NCI-H510A (cell line): ENCODE results near the gene SLC39A3.

Experiments
- DNase-seq: peaks from one replicate; lab custom pipeline; 2025; lab: John Stamatoyannopoulos, UW

SLC39A3 gene

DNA sequence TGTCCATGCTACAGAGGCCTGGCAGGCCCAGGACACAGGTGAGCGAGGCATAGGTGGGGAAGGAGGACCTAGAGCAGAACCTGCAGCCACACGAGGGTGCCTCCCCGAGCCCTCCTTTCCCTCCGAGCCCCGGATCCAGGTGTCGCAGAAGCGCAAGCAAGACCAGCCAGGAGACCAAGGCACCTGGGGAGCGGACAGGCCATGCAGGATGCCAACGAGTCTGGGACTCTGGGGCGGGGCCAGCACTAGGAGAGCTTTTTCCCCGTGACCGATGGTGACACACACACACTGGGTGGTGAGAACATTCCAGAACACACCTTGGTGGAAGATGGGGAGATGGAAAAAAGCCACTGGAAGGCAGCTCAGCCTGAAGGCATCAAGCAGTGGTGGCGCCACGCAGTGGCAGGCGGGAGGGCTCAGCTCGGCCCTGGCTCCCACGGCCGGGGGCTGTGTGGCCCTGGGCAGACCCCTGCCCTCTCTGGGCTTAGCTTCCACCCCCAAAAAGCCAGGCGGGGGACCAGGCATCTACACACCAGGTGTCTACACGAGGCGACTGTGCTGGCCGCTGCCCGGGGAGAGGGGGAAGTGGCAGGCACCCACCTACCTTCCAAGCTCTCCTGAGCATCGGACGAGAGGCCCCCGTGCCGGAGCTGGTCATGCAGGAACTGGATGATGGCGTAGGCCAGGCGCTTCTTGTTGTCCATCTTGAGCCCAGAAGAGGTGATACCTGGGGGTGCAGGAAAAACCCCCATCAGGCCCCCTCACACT lies 28.7 kb upstream of the SLC39A3 start:
- DNase-seq, result no peak

DNA sequence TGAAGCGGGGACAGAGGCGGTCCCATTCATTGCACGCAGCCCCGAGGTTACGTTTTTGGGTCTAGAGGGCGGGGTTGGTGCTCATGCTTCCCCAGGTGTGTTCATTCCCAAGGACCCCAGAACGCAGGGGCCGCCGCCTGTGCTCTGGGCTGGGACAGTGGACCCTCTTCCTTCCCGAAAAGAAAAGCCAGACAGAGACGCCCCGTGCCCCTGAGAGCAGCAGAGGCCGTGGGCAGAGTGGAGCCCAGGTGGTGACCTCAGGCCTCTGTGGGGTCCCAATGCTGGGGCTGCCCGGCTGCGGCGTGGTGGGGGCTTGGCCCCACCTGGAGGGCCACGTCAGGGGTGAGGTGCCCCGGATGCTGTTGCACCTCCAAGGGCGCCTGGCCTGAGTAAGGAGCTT lies 27.9 kb upstream of the SLC39A3 start:
- no peak for DNase-seq

DNA sequence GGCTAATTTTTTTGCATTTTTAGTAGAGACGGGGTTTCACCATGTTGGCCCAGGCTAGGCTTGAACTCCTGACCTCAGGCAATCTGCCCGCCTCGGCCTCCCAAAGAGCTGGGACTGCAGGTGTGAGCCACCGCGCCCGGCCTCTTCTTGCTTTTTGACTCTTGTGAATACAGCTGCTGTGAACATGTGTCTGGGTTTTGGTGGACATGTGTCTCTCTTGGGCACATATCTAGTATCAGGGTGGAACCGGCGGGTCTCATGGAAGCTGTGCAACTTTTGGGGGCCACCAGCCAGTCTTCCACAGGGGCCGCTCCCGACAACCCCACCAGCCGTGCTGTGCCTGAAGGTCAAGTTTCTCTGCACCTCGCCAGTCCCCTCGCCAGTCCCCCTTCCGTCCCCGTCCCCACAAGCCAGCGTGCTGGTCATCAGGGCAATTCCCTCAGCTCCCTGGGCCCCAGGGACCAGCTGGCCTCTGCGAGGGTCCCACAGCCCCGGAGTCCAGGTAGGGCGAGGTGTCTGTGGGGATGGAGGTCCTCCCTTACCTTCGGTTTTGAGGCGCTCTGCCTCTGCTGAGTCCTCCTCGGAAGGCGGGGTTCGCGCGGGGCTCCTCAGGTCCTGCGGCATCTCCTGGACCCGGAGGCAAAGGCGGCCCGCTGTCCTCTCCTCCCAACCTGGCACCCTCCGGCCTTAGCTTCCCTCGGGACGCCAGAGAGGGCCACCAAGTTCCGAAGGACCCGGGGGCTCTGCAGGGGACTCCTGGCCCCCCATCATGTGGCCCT lies 27.0 kb upstream of the SLC39A3 start:
- no peak for DNase-seq

DNA sequence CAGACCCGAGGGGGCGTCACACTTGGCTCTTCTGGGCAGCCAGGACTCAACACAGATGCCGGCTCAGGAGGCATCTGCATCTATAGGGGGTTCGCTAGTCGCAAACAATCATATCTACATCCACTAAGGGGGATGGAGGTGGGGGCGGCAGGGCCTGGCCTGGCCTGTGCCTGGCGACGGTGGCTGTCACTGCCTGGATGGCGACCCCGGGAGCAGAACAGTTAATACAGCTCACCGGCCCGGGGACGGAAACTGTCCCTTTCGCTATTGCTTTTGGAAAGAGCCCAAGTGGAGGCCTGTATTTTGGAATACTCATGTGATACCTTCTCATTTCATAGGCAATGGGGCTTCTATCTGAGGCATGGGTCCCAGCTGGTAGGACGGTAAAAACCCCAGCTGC lies 25.6 kb upstream of the SLC39A3 start:
- DNase-seq, result no peak

DNA sequence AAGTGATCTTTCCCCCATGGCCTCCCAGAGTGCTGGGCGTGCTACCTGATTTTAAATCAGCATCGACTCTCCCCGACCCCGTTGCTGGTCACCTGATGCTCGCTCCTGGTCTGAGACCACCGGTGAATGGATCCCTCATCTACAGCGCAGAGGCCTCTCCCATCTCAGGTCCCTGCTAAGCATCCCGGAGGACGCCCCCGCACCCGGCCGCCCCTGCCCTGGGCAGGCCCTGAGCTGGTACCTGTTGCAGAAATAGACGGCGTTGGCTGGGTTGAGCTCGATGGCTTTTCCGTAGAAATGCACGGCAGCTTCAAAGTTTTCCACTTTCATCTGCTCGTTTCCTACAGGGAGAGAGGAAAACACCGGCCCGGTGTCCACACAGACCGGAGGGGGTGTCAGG lies 25.1 kb upstream of the SLC39A3 start:
- no peak for DNase-seq

DNA sequence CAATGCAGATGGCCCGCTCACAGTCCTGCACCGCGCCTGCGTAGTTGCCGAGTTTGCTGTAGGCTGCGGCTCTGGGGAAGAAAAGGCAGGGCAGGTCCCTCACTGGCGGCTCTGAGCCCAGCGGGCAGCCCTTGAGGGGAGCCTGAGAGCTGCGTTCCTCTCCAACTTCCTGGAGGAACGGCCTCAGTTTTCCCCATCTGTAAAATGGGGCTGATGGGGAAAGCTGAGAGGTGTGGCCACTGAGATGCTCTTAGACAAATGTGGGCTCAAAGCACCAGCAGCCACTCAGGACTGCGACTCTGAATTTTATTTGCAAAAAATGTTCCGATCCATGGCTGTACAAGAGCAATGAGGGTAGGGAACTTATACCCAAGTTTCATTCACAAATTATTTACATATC lies 23.9 kb upstream of the SLC39A3 start:
- no peak for DNase-seq

DNA sequence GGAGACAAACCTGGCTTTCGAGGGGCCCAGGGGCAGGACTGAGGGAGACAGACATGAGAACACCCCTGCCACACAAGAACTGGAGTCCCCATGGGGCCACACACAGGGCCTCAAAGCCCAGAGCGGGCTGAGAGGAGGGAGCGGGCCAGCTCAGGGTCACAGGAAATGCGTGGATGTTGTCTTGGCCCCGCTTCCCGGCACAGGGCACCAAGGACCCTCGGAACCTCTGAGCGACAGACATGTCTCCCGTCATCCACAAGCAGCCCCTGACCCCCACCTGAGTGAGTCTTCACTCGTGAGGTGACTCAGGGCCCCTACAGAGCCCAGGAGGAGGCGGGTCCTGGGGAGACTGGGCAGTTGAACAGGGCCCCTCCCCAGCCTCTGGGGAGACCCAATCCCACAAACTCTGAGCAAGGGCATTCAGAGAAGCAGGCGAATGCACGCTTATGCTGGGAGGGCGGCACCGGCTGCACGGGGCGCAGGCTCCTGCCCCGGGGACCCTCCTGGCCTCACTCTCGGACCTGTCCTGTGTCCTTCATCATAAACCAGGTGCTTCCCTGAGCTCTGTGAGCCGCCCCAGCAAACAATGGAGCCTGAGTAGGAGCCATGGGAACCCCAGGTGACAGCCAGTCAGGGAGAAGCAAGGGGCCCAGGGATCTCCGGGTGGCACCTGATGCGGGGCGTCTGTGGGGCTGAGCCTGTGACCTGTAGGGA lies 23.1 kb upstream of the SLC39A3 start:
- no peak for DNase-seq

DNA sequence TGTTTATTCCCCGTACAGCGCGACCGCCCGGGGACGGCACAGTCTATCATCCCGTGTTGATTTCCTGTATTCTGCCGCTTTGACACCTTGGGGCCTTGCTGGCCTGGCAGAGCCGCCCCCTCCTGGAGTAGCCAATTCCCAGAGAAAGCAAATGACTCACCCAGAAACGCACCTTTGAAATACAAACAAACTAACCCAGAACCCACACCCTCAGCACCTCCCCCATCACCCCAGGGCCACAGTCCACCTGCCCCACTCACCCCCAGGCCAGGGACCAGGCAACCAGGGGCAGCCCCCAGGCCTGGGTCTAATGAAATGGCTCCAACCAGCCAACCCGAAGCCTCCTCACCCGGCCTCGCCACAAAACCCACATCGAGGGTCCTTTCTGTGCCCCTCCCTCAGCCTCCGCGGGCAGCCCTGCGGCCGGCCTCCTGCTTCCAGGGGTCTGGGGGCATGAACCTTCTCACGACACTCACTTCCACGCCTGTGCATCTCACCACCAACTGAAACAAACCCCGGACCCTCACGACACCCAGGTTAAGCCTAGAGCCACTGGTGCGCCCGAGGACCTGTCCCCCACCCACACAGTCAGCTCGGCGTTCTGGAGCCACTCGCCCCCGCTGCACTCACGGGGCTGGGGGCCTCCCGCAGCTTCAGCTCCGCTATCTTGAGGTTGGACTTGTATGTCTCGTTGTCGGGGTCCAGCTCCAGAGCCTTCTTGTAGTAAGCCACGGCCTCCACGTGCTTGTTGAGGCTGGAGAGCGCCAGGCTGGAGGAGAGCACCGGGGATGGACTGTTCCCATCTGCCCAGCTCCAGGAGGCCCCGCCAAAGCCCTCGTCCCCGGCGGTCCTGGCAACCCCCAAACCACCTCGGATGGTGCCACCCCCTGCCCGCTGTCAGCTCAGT lies 22.3 kb upstream of the SLC39A3 start:
- no peak for DNase-seq

DNA sequence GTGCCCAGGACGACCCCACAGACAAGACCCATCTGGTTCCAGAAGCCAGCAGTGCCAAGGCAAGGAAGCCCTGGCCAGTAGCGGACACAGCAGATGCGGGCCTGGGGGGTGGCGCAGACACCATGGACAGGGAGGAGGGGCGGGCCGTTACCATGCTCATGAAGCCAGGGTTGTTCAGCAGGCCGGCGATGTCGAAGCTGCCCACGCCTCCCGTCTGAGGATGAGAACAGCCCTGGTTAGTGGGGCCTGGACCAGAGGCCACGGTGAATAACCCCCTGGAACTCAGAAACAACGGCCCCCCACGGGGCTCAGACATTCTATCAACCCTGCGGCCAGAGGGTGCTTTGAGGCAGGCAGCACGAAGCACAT lies 21.5 kb upstream of the SLC39A3 start:
- DNase-seq, result no peak

DNA sequence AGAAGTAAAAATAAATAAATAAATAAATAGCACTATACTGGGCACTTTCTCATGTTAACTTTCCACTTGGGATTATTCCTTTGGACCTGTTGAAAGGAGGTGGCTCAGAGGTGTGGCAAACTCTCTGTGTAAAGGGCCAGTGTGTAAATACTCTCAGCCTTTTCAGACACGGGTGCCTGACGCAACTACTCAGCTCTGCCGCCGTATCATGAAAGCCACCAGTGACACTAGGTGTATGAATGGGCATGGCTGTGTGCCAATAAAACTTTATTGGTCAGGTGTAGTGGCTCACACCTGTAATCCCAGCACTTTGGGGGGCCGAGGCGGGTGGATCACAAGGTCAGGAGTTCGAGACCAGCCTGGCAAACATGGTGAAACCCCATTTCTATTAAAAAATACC lies 20.1 kb upstream of the SLC39A3 start:
- DNase-seq, result no peak

DNA sequence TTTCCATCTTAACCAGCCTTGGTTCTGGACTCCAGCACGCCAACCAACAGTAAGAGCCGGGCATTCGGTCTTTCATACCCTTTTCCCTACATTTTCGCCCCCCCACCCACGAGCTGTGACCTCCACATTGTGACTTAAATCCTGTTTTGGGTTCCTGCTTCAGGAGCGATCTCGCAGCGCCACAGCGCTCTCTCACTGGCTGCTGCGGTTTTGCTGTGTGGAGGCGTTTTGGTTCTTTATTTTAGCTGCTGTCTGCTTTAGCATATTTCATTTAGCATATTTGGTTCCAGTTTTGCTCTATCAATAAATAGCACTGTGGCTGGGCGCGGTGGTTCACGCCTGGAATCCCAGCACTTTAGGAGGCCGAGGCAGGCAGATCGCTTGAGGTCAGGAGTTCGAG lies 19.5 kb upstream of the SLC39A3 start:
- DNase-seq, result no peak

DNA sequence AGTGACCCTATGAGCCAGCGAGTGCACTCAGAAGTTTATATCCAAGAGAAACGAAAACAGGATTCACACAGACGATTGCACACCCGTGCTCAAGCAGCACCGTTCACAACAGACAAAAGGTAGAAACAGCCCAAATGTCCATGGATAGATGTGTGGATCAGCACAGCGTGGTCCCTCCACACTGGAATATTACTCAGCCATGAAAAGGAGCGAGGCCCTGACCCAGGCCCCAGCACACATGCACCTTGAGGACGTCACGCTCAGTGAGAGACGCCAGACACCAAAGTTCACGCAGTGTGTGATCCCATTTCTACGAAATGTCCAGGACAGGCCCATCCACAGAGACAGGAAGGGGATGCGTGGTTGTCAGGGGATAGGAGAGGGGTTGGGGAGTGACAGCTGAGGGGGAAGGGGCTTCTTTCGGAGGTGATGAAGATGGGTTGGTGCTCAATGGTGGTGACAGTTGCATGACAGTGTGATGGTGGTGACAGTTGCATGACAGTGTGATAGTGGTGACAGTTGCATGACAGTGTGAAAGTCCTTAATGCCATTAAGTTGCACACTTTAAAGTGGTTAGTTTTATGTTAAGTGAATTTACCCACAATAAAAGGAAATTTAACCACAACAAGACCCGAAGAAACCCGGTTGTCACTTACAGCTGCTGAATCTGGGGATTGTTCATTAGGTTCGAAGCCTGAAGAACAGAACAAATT lies 18.9 kb upstream of the SLC39A3 start:
- DNase-seq, result no peak

DNA sequence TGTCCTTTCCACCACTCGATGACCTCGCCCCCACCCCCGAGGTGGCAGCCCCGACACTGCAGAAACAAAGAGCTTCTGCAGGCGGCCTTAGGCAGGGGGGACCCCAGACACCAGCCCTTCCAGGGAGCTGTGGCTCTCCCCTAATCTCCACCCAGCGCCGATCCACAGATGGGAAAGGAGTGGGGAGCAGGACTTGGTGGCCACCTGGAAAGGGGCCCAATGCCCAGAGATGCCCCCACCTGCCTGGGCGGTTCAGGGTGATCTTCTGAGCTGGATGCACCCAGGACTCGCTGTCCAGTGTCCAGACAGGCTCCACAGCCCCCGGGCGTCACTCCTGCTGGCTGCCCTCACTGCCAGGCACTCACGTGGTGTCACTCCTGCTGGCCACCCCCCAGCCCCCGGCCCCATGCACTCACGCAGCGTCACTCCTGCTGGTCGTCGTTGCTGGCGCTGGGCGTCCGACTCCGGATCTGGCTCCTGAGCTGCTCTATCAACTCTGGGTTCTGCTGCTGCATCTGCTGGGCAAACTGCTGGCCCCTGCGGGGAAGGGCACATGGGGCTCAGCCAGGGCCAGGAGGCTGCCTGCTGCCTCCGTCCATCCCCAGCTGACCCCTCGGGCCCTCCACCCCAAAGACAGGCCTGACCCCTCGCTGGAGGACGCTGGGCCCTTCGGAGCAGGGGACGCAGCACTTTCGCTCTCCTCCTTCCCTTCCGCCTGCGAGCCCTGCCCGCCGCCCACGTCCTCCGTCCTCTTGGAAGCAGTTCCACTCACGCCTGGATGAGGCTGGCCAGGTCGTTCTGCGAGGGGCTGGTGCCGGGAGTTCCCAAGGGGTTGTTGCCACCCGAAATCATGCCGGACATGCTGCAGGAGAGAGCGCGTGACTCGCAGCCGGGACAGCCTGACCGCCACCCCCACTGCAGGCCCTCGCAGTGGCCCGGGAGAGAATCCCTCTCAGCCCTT lies 17.4 kb upstream of the SLC39A3 start:
- no peak for DNase-seq

DNA sequence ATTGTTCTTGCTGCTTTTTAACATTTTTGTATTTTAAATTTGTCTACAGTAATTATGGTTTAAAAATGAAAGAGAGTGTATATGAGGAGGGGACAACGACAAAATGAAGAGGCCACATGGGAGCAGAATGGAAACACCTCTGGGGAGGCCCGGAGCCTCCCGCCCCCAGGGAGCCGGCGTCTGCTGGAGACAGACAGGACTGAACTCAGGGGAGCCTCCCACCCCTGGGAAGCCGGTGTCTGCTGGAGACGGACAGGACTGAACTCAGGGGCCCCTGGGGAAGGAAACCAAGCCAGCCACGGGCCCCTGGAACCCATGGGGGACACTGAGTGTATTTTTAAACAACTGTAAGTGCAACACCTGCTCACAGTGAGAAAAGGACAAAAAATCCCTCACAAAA lies 16.7 kb upstream of the SLC39A3 start:
- DNase-seq, result no peak

DNA sequence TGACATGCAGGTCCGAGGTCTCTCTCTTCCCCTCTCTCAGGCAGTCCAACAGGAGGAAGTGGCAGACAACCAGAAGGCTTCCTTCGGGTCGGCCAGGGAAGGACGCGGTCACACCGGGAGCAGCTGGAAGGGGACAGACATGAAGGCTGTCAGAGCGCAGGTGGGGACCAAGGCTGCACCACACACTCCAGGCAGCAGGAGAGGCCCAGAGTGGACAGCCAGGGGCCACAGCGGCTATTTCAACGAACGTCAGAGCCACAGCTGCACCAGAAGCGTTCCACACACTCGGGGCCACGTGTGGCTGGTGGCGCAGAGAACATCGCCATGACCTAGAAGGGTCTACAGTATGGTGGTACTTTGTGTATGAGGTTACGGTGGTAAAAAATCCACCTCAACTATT lies 16.0 kb upstream of the SLC39A3 start:
- DNase-seq, result no peak

DNA sequence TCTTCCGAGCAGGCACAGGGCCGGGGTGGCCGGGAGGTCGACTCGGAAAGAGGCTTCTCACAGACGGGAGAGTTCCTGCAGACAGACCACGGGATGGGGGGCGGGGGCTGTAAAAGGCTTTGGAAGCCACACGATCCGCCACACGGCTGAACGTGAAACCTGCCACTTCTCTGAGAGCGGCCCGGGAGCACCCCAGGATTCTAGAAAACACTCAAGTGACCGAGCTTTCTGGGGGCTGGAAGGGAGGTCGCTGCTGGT lies 15.6 kb upstream of the SLC39A3 start:
- DNase-seq, result no peak

DNA sequence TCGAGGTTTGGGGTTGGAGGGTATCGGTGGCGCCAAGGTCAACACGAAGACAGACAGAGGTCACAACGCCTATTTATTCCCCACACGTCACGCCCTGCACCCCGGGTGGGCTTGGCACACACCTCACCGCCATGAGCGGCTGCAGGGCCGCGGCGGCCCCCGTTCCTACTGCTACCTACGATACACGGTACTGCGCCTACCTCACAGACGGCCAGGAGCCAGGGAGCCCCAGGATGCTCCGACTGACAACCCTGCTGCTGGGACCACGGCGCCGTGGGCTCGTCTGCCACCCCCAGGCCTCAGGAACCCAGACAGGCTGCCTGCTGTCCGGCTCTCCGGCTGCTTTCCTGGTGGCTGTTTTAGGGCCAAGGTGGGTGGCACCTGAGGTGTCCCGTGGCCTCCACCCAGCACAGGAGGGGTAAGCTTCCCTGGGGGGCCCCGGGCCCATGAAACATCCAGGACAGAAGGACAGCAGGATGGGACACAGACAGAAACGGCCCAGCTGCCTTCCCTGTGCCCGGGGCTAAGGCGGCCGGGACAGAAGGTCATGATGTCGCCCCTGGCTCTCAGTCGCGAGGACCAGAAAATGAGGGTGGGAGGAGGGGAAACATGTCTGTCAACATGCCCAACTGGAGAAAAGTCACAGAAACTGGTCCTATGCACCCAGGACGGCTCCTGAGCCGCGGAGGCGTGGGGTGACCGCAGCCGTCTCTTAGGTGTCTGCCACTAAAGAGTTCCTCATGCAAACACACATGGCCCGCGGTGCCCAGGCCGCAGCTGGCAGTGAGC lies 15.0 kb upstream of the SLC39A3 start:
- no peak for DNase-seq

DNA sequence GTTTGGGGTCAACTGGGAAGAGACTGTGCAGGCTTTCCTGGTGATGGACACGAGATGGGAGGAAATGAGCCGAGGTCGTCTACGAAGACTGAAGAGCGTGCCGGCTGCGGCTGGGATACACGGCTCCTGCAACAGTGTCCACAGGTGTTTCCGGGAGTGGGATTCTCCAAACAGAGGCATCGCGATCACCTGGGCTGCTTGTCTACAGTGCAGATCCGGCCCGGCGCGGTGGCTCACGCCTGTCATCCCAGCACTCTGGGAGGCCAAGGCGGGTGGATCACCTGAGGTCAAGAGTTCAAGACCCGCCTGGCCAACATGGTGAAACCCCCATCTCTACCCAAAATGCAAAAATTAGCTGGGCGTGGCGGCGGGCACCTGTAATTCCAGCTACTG lies 11.6 kb upstream of the SLC39A3 start:
- DNase-seq, result no peak

DNA sequence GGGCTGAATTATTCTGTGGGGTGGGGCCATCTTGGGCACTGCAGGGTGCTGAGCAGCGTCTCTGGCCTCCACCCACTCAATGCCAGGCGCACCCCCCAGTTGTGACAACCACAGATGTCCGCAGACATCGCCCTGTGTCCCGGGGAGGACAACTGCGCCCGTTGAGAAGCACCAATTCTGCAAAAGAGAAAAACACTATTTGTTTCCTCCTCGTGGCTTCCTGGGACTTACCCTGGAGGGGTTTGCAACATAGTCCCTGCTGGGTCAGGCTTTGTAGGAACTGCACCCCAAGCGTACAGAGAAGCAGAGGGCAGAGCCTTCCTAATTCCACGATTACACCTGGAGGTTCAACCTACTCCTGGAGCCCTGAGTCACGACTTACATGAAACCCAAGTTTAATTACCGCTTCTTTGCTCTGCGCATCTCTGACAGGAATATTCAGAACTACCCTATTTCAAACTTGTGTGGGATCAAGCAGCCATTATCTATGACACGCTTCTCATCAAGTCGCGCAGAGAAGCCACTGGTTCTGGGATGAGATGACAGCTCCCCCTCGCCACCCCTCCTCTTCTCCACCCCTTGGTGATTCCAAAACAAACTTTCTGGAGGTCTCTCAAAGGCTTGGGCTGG lies 11.1 kb upstream of the SLC39A3 start:
- no peak for DNase-seq
